ENCODE results near the gene AIG1.
"Not testable (repeated sequence)": the region's sequence is repeated elsewhere in the genome, so short reads cannot be mapped to it uniquely, and the experiment has no call there.

The AIG1 gene

DNA sequence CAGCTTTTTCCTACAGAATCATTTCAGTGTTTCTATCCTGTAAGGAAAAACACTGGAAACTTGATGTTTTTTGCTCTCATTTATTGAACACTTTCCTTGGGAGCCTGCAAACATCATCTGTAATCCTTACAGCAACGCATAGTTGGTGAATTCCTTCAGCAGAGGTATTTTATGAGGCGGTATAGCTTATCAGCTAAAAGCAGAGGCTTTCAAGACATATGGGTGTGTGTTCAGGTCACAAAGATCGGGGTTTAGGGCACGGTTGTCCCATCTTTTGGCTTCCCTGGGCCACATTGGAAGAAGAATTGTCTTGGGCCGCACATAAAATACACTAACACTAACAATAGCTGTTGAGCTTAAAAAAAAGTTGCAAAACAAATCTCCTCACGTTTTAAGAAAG is 185.0 kb downstream of the AIG1 start:
- Mint-ChIP-seq H3K9me3 (no peaks in the 10 kb centered on the region), H3K36me3 (no peaks in the 10 kb centered on the region), H3K27ac (no peak overlapping the region), H3K4me3 (no peak overlapping the region), H3K4me1 (peaks cover 9% of the 10 kb centered on the region)
- ATAC-seq = no peak
- DNase-seq (ENCODE audit: low spot score in 2 of 2) = no peak

- ATAC-seq, H3K9me3 Mint-ChIP-seq: not testable (repeated sequence)
Observed at GRCh38 chr6:143246166-143246775, 185.6 kb downstream of the AIG1 start.

GRCh38 chr6:143247586-143247985 is 186.9 kb downstream of the AIG1 start:
- Mint-ChIP-seq H3K4me3 (no peak overlapping the region), H3K4me1 (peaks cover 9% of the 10 kb centered on the region), H3K36me3 (no peaks in the 10 kb centered on the region), H3K9me3 (no peaks in the 10 kb centered on the region), H3K27ac (no peak overlapping the region)
- DNase-seq (ENCODE audit: low spot score in 2 of 2) (no peak), ATAC-seq (no peak)

More at GRCh38 chr6:143246166-143246775, 185.6 kb downstream of the AIG1 start:
- H3K36me3 Mint-ChIP-seq; H3K4me3 Mint-ChIP-seq; H3K4me1 Mint-ChIP-seq; H3K27ac Mint-ChIP-seq; DNase-seq (ENCODE audit: low spot score in 2 of 2): not testable (repeated sequence)

DNA sequence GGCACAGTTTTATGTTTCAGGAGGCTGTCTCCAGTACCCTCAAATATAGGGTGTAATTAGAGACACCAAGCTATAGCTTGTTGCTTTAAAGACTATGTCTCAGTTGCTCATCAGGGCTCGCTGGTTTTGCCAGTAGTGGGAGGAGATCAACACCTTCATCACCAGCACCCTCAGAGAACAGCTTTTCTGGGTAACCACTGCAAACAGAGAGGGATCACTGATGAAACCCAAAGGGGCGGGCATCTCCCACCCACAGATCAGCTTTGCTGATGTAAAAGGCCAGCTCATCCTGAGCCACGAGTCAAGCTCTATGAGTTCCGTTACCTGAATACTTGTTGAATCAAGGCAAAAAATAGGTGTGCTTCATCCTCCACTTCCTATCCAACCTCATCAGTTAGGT is 187.7 kb downstream of the AIG1 start:
- peaks cover 9% of the 10 kb centered on the region for H3K4me1 Mint-ChIP-seq
- no peaks in the 10 kb centered on the region for H3K36me3 Mint-ChIP-seq
- peak in 1 of 2 donors; percentile 50 for DNase-seq (ENCODE audit: low spot score in 2 of 2)
- peak; percentile 95 for ATAC-seq
- no peaks in the 10 kb centered on the region for H3K9me3 Mint-ChIP-seq
- H3K4me3 Mint-ChIP-seq = no peak overlapping the region
- H3K27ac Mint-ChIP-seq = peak overlapping the region; percentile 52

DNA sequence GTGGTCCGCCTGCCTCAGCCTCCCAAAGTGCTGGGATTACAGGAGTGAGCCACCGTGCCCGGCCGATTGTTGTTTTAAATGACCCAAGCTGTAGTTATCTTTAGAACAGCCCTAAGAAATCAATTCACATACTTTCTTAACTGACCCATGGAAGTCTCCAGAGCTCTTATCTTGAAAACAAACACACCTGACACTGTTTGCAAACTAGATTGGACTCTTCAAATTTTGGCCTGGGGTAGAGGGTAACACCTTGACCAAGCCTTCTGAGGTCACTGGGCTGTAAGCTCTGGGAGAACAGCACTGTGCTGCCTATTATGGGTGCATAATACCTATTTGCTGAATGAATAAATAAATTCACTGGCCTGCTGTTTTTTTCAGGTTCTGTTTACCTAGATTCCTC is 190.6 kb downstream of the AIG1 start:
- H3K9me3 Mint-ChIP-seq = no peaks in the 10 kb centered on the region
- H3K36me3 Mint-ChIP-seq = no peaks in the 10 kb centered on the region
- no peak overlapping the region for H3K27ac Mint-ChIP-seq
- ATAC-seq = no peak
- H3K4me3 Mint-ChIP-seq = no peak overlapping the region
- DNase-seq (ENCODE audit: low spot score in 2 of 2) = no peak
- peaks cover 9% of the 10 kb centered on the region for H3K4me1 Mint-ChIP-seq

DNA sequence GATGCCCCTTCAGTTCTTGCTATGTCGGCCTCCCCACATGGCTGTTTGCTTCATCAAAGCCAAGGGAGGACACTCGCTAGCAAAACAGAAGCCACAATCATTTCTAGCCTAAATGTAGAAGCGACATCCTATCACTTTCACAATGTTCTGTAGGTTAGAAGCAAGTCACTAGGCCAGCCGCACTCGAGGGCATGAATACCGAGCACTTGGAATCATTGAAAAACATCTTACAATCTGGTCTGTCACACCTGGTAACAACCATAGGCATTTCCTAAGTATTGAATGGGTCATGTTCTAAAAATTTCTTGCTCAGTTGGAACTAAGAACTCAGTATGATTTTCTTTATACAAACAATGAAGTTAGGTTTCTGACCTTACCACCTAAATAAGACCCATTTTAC is 192.3 kb downstream of the AIG1 start:
- Mint-ChIP-seq H3K9me3 (no peaks in the 10 kb centered on the region), H3K36me3 (no peaks in the 10 kb centered on the region), H3K4me1 (peaks cover 9% of the 10 kb centered on the region), H3K4me3 (no peak overlapping the region), H3K27ac (no peak overlapping the region)
- ATAC-seq = no peak
- no peak for DNase-seq (ENCODE audit: low spot score in 2 of 2)

DNA sequence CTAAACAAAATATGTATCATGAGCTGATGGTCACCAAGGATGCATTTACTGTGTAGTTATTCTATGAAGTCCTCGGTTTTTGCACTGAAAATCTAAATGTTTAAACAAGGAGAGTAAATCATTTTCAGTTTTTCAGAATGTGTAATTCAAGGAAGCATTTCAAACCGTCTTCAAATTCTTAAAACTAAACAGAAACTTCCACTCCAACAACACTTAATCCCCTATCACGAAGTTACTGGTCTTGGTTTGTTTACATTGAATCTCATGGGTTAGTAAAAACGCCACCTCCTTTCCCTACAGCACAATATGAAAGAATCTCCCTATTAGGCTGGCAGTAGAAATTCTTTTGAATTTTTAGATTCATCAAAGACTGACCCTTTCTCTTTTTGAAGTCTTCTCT is 192.9 kb downstream of the AIG1 start:
- no peak overlapping the region for H3K4me3 Mint-ChIP-seq
- no peaks in the 10 kb centered on the region for H3K36me3 Mint-ChIP-seq
- no peak overlapping the region for H3K27ac Mint-ChIP-seq
- H3K9me3 Mint-ChIP-seq = no peaks in the 10 kb centered on the region
- DNase-seq (ENCODE audit: low spot score in 2 of 2) (no peak), ATAC-seq (no peak)
- H3K4me1 Mint-ChIP-seq = peaks cover 2% of the 10 kb centered on the region

GRCh38 chr6:143258945-143259344 is 198.3 kb downstream of the AIG1 start:
- H3K4me1 Mint-ChIP-seq = no peaks in the 10 kb centered on the region

DNA sequence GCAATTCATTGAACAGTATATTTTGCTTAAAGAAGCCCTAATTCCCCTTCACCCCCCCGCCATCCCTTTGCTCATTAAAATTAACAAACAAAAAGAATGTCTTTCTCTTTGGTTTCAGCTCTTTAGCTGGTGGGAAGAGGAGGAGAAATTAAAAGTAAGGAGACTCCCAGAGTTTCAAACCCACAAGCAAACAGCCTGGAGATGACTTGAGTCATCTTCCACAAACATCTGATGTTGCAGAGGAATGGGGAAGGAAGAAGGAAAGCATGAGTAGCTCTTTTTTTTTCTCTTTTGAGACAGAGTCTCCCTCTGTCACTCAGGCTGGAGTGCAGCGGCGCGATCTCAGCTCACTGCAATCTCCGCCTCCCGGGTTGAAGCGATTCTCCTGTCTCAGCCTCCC is 200.2 kb downstream of the AIG1 start:
- peaks cover 3% of the 10 kb centered on the region for H3K9me3 Mint-ChIP-seq
- H3K36me3 Mint-ChIP-seq = no peaks in the 10 kb centered on the region
- H3K4me1 Mint-ChIP-seq = no peaks in the 10 kb centered on the region
- H3K4me3 Mint-ChIP-seq = no peak overlapping the region
- ATAC-seq (no peak), DNase-seq (ENCODE audit: low spot score in 2 of 2) (no peak)
- H3K27ac Mint-ChIP-seq = no peak overlapping the region

More at GRCh38 chr6:143258945-143259344, 198.3 kb downstream of the AIG1 start:
- H3K4me3 Mint-ChIP-seq = no peak overlapping the region
- DNase-seq (ENCODE audit: low spot score in 2 of 2) = no peak
- ATAC-seq = no peak
- H3K36me3 Mint-ChIP-seq = no peaks in the 10 kb centered on the region
- H3K9me3 Mint-ChIP-seq = peaks cover 3% of the 10 kb centered on the region
- no peak overlapping the region for H3K27ac Mint-ChIP-seq

- DNase-seq (ENCODE audit: low spot score in 2 of 2) (no peak), ATAC-seq (no peak)
- Mint-ChIP-seq H3K4me1 (no peaks in the 10 kb centered on the region), H3K27ac (no peak overlapping the region), H3K36me3 (no peaks in the 10 kb centered on the region), H3K9me3 (peaks cover 3% of the 10 kb centered on the region), H3K4me3 (no peak overlapping the region)
Observed at GRCh38 chr6:143261899-143262436, 201.3 kb downstream of the AIG1 start.

- DNase-seq (ENCODE audit: low spot score in 2 of 2) (no peak), ATAC-seq (no peak)
- H3K36me3 Mint-ChIP-seq = no peaks in the 10 kb centered on the region
- H3K4me1 Mint-ChIP-seq = no peaks in the 10 kb centered on the region
- H3K27ac Mint-ChIP-seq = no peak overlapping the region
- no peak overlapping the region for H3K4me3 Mint-ChIP-seq
- H3K9me3 Mint-ChIP-seq = peaks cover 3% of the 10 kb centered on the region
Observed at GRCh38 chr6:143262859-143263258, 202.2 kb downstream of the AIG1 start.

DNA sequence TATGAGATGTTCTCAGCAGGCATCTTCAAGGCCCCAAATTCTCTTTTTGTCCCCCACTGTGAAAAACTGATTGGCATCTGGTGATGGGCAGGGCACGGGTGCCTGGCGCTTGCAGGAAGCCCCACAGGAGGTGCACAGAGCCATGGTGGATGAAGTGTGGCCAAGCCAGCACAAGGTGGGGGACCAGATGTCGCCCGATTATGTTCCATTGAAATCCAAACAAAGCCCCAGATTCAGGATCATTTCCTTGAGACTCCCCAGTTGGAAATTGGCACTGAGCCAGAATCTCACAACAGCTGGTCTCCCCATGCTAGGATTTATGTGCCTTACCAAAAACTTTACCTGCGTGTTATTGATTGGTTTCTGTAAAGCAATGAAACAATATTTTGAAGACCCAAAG is 203.7 kb downstream of the AIG1 start:
- Mint-ChIP-seq H3K9me3 (peaks cover under 1% of the 10 kb centered on the region), H3K4me1 (no peaks in the 10 kb centered on the region), H3K27ac (no peak overlapping the region), H3K4me3 (no peak overlapping the region), H3K36me3 (no peaks in the 10 kb centered on the region)
- ATAC-seq (no peak), DNase-seq (ENCODE audit: low spot score in 2 of 2) (no peak)

- Mint-ChIP-seq H3K9me3 (no peaks in the 10 kb centered on the region), H3K4me3 (no peak overlapping the region), H3K4me1 (no peaks in the 10 kb centered on the region), H3K27ac (no peak overlapping the region), H3K36me3 (no peaks in the 10 kb centered on the region)
- ATAC-seq (no peak), DNase-seq (ENCODE audit: low spot score in 2 of 2) (no peak)
Observed at GRCh38 chr6:143264986-143265764, 204.5 kb downstream of the AIG1 start.

- Mint-ChIP-seq H3K27ac (no peak overlapping the region), H3K9me3 (peaks cover 4% of the 10 kb centered on the region), H3K4me3 (no peak overlapping the region), H3K36me3 (no peaks in the 10 kb centered on the region), H3K4me1 (no peaks in the 10 kb centered on the region)
- ATAC-seq (no peak), DNase-seq (ENCODE audit: low spot score in 2 of 2) (no peak)
Observed at GRCh38 chr6:143267760-143268159, 207.1 kb downstream of the AIG1 start.

GRCh38 chr6:143268439-143268838 is 207.8 kb downstream of the AIG1 start:
- no peak overlapping the region for H3K27ac Mint-ChIP-seq
- no peak overlapping the region for H3K4me3 Mint-ChIP-seq
- DNase-seq (ENCODE audit: low spot score in 2 of 2) (no peak), ATAC-seq (no peak)
- H3K9me3 Mint-ChIP-seq = peaks cover 4% of the 10 kb centered on the region
- no peaks in the 10 kb centered on the region for H3K4me1 Mint-ChIP-seq
- H3K36me3 Mint-ChIP-seq = no peaks in the 10 kb centered on the region

GRCh38 chr6:143270026-143270425 is 209.3 kb downstream of the AIG1 start:
- Mint-ChIP-seq H3K4me1 (no peaks in the 10 kb centered on the region), H3K9me3 (peaks cover 4% of the 10 kb centered on the region), H3K4me3 (no peak overlapping the region), H3K36me3 (no peaks in the 10 kb centered on the region), H3K27ac (no peak overlapping the region)
- DNase-seq (ENCODE audit: low spot score in 2 of 2) (no peak), ATAC-seq (no peak)

All from stimulated activated effector memory CD8-positive, alpha-beta T cell treated with anti-CD3 and anti-CD28 coated beads, Interleukin-12 subunit alpha, Interleukin-12 subunit beta, amount 100 ng/mL, for 72 hours (primary cell).